GM19463 (cell line): ENCODE results near the gene FAXC.

ENCODE experiments used
- ATAC-seq: cut with Tn5 transposase; IDR thresholded peaks from one replicate; pipeline ENCODE4 v1.9.1; 2021; ENCODE audit warnings: mild to moderate bottlenecking, moderate library complexity; ENCODE audit not compliant: unreplicated experiment

FAXC gene

GRCh38 chr6:99349171-99350141 is at the start of gene FAXC:
Gene FAXC (minus strand): TSS chr6:99349674. CDS start chr6:99349372, 302 bp downstream.
- ATAC-seq, result peak; percentile 54

GRCh38 chr6:99397287-99397686 is 47.8 kb upstream of the FAXC start:
- ATAC-seq, result no peak

GRCh38 chr6:99393698-99394531 is 44.4 kb upstream of the FAXC start, which contains the start of gene COQ3:
Gene COQ3 (minus strand): TSS chr6:99394195. CDS start chr6:99394179, 16 bp downstream.
- ATAC-seq, result peak; percentile 82

- ATAC-seq, result peak; percentile 20
These were observed 43.9 kb upstream of the FAXC start for GRCh38 chr6:99393366-99393697.

GRCh38 chr6:99390896-99391295 is 41.4 kb upstream of the FAXC start:
- ATAC-seq, result no peak

- ATAC-seq, result no peak
These were observed 35.0 kb upstream of the FAXC start for GRCh38 chr6:99384507-99384906.

- no peak for ATAC-seq
These were observed 29.2 kb upstream of the FAXC start for GRCh38 chr6:99378636-99379035.

- ATAC-seq, result no peak
These were observed 20.1 kb upstream of the FAXC start for GRCh38 chr6:99369533-99369932.

- no peak for ATAC-seq
These were observed 17.4 kb upstream of the FAXC start for GRCh38 chr6:99366852-99367251.

GRCh38 chr6:99364026-99364425 is 14.6 kb upstream of the FAXC start:
- peak; percentile 76 for ATAC-seq

- ATAC-seq, result peak; percentile 46
These were observed 13.3 kb upstream of the FAXC start for GRCh38 chr6:99362678-99363268.

- ATAC-seq, result no peak
These were observed 10.3 kb upstream of the FAXC start for GRCh38 chr6:99359800-99360199.

- no peak for ATAC-seq
These were observed 7.2 kb upstream of the FAXC start for GRCh38 chr6:99356641-99357040.

GRCh38 chr6:99354983-99355382 is 5.5 kb upstream of the FAXC start:
- ATAC-seq, result no peak

- no peak for ATAC-seq
These were observed 3.7 kb upstream of the FAXC start for GRCh38 chr6:99353126-99353525.

GRCh38 chr6:99350573-99350972 is 1.1 kb upstream of the FAXC start:
- no peak for ATAC-seq

GRCh38 chr6:99348288-99349170 is 945 bp downstream of the FAXC start:
- no peak for ATAC-seq

- ATAC-seq, result no peak
These were observed 1.7 kb downstream of the FAXC start for GRCh38 chr6:99347804-99348203.

- no peak for ATAC-seq
These were observed 2.9 kb downstream of the FAXC start for GRCh38 chr6:99346595-99346994.

- no peak for ATAC-seq
These were observed 4.3 kb downstream of the FAXC start for GRCh38 chr6:99345164-99345563.
